Measurements from ENCODE around the gene FCGR2B.

- TF ChIP-seq CTCF (IDR thresholded peaks at IDR 0.05) (no peak), POLR2A (IDR thresholded peaks at IDR 0.05) (no peak)
These were observed 43.2 kb downstream of the FCGR2B start for GRCh38 chr1:161706113-161706481.

Data from suprapubic skin (tissue), 3 donors.